Measurements from ENCODE around the gene EEF1AKMT3.
A peak's percentile ranks its signal among the peaks of the same experiment; 100 is the strongest.

EEF1AKMT3 gene

GRCh38 chr12:57738661-57739237 lies 33.7 kb upstream of the EEF1AKMT3 start, which contains the start of gene AGAP2:
Gene AGAP2, minus strand, starts transcription at chr12:57738742. Its CDS starts 496 bp downstream, at chr12:57738246.
- peak within 1 kb of the TSS; percentile 80 for H3K4me3 ChIP-seq (ENCODE audit: low read length, poor library complexity, severe bottlenecking)
- no peaks in the 10 kb centered on the region for H3F3A ChIP-seq (ENCODE audit: low read depth)
- no peaks in the 10 kb centered on the region for H3K9me2 ChIP-seq (replicated peaks; ENCODE audit: low read depth, low read length)
- H3K79me2 ChIP-seq (ENCODE audit: insufficient read depth, low read length), result peaks cover 71% of the 10 kb centered on the region
- peak within 1 kb of the TSS; percentile 75 for H3K9ac ChIP-seq (ENCODE audit: low read depth, low read length, poor library complexity, severe bottlenecking)
- H3K4me1 ChIP-seq (ENCODE audit: insufficient read depth, low read length, poor library complexity, severe bottlenecking), result peaks cover 29% of the 10 kb centered on the region
- H3K4me2 ChIP-seq (ENCODE audit: low read depth, low read length, poor library complexity, severe bottlenecking), result peak within 1 kb of the TSS; percentile 95
- H3K9me3 ChIP-seq (ENCODE audit: insufficient read depth, low read depth, low read length), result no peaks in the 10 kb centered on the region
- TF ChIP-seq EZH2phosphoT487 (IDR thresholded peaks at IDR 0.05; ENCODE audit: borderline replicate concordance) (no peak), CTCF (conservative IDR thresholded peaks at IDR 0.05; ENCODE audit: low read length) (no peak)
- no peak within 1 kb of the TSS for H2AFZ ChIP-seq (ENCODE audit: low read length)
- peaks cover 48% of the 10 kb centered on the region for H4K20me1 ChIP-seq (ENCODE audit: insufficient read depth, low read length, poor library complexity, severe bottlenecking)
- no peaks in the 10 kb centered on the region for H3K27me3 ChIP-seq (ENCODE audit: insufficient read depth, low read length, poor library complexity, severe bottlenecking)
- H3K36me3 ChIP-seq (ENCODE audit: insufficient read depth, low read length), result peaks cover 15% of the 10 kb centered on the region; the same call in 1 of the 2 replicates

- Histone ChIP-seq H3K79me2 (ENCODE audit: insufficient read depth, low read length) (peaks cover 71% of the 10 kb centered on the region), H3K9ac (ENCODE audit: low read depth, low read length, poor library complexity, severe bottlenecking) (peak overlapping the region; percentile 75), H3K9me2 (replicated peaks; ENCODE audit: low read depth, low read length) (no peaks in the 10 kb centered on the region), H3K9me3 (ENCODE audit: insufficient read depth, low read depth, low read length) (no peaks in the 10 kb centered on the region), H3K4me1 (ENCODE audit: insufficient read depth, low read length, poor library complexity, severe bottlenecking) (peaks cover 29% of the 10 kb centered on the region), H4K20me1 (ENCODE audit: insufficient read depth, low read length, poor library complexity, severe bottlenecking) (peaks cover 48% of the 10 kb centered on the region), H3K4me3 (ENCODE audit: low read length, poor library complexity, severe bottlenecking) (peak overlapping the region; percentile 80), H3K27me3 (ENCODE audit: insufficient read depth, low read length, poor library complexity, severe bottlenecking) (no peaks in the 10 kb centered on the region), H3K36me3 (ENCODE audit: insufficient read depth, low read length) (peaks cover 9% of the 10 kb centered on the region; the same call in 1 of the 2 replicates), H2AFZ (ENCODE audit: low read length) (no peak overlapping the region), H3K4me2 (ENCODE audit: low read depth, low read length, poor library complexity, severe bottlenecking) (peak overlapping the region; percentile 95), H3F3A (ENCODE audit: low read depth) (no peaks in the 10 kb centered on the region)
- TF ChIP-seq EZH2phosphoT487 (IDR thresholded peaks at IDR 0.05; ENCODE audit: borderline replicate concordance) (no peak), CTCF (conservative IDR thresholded peaks at IDR 0.05; ENCODE audit: low read length) (no peak)
These were observed 33.0 kb upstream of the EEF1AKMT3 start for GRCh38 chr12:57739387-57739786.

GRCh38 chr12:57739914-57740538 lies 32.4 kb upstream of the EEF1AKMT3 start:
- H3K9me2 ChIP-seq (replicated peaks; ENCODE audit: low read depth, low read length), result no peaks in the 10 kb centered on the region
- no peak overlapping the region for H2AFZ ChIP-seq (ENCODE audit: low read length)
- H3F3A ChIP-seq (ENCODE audit: low read depth), result no peaks in the 10 kb centered on the region
- peaks cover 31% of the 10 kb centered on the region for H3K4me1 ChIP-seq (ENCODE audit: insufficient read depth, low read length, poor library complexity, severe bottlenecking)
- no peaks in the 10 kb centered on the region for H3K9me3 ChIP-seq (ENCODE audit: insufficient read depth, low read depth, low read length)
- peaks cover 67% of the 10 kb centered on the region for H3K79me2 ChIP-seq (ENCODE audit: insufficient read depth, low read length)
- peak overlapping the region; percentile 75 for H3K9ac ChIP-seq (ENCODE audit: low read depth, low read length, poor library complexity, severe bottlenecking)
- H3K27me3 ChIP-seq (ENCODE audit: insufficient read depth, low read length, poor library complexity, severe bottlenecking), result no peaks in the 10 kb centered on the region
- no peak for TF ChIP-seq EZH2phosphoT487 (IDR thresholded peaks at IDR 0.05; ENCODE audit: borderline replicate concordance)
- TF ChIP-seq CTCF (conservative IDR thresholded peaks at IDR 0.05; ENCODE audit: low read length), result no peak
- peak overlapping the region; percentile 95 for H3K4me2 ChIP-seq (ENCODE audit: low read depth, low read length, poor library complexity, severe bottlenecking)
- H3K4me3 ChIP-seq (ENCODE audit: low read length, poor library complexity, severe bottlenecking), result peak overlapping the region; percentile 80
- H4K20me1 ChIP-seq (ENCODE audit: insufficient read depth, low read length, poor library complexity, severe bottlenecking), result peaks cover 48% of the 10 kb centered on the region
- peaks cover 2% of the 10 kb centered on the region; the same call in 1 of the 2 replicates for H3K36me3 ChIP-seq (ENCODE audit: insufficient read depth, low read length)

All from Loucy (cell line).